Stimulated activated CD4-positive, alpha-beta T cell treated with anti-CD3 and anti-CD28 coated beads, Interleukin-4, amount 100 ng/mL, for 4 hours (primary cell): ENCODE data around the gene CLK2.
"Not testable (repeated sequence)": the region's sequence is repeated elsewhere in the genome, so short reads cannot be mapped to it uniquely, and the experiment has no call there.

Experiments used
- DNase-seq, 2 experiments: peaks; one replicate each; pipeline ENCODE4 v3.0.0-alpha.2; 2020

CLK2 gene

DNA sequence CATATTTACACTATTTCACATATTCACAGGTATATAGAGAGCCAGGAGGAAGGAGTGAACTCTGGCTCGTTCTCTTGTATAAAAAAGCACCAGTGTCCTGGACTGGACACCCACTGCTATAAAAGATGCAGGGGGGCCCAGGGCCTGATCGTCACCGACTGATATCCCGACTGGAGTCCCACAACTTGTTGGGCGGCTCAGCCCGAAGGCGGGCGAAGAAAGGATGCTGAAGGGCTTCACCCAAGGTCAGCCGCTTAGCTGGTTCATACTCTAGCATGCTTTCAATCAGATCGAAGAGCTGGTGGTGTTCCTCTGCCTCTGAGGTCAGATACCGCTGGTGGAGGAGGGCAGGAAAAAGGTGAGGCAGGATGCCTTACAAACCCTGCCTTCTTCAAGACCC, 10.2 kb downstream of the CLK2 start:
- no peak for DNase-seq

- peak; percentile 81 to 84 for DNase-seq
Observed at GRCh38 chr1:155261852-155262673, 11.2 kb downstream of the CLK2 start, which contains the start of gene SCAMP3. Gene SCAMP3 (minus strand): TSS chr1:155262360. CDS start chr1:155262151, 209 bp downstream.

DNA sequence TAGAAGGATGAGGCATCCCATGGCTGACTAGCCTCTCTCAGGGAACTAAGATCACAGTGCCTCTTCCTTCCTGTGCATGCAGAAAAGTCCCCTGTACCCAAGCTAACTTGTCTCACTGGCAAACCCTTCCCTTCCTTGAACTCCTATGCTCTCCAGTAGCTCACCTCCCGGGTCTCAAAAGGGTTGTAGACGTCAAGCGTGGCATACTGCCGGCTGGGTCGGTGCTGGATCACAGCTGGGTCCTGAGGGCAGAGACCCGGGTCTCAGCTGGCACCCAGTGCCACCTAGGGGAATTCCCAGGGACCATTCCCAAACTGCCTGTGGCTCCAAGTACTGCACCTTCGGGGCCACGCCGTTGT, 11.8 kb downstream of the CLK2 start:
- DNase-seq: peak in 1 of 2 experiments; percentile 9

GRCh38 chr1:155260276-155260675, 13.0 kb downstream of the CLK2 start:
- no peak for DNase-seq

- DNase-seq: no peak
Observed at GRCh38 chr1:155256058-155256852, 17.0 kb downstream of the CLK2 start.

- peak; percentile 71 to 79 for DNase-seq
Observed at GRCh38 chr1:155255243-155256007, 17.9 kb downstream of the CLK2 start, which contains the start of gene ENTREP3. Gene ENTREP3 (minus strand): TSS chr1:155255483. CDS start chr1:155254877, 606 bp downstream.

DNA sequence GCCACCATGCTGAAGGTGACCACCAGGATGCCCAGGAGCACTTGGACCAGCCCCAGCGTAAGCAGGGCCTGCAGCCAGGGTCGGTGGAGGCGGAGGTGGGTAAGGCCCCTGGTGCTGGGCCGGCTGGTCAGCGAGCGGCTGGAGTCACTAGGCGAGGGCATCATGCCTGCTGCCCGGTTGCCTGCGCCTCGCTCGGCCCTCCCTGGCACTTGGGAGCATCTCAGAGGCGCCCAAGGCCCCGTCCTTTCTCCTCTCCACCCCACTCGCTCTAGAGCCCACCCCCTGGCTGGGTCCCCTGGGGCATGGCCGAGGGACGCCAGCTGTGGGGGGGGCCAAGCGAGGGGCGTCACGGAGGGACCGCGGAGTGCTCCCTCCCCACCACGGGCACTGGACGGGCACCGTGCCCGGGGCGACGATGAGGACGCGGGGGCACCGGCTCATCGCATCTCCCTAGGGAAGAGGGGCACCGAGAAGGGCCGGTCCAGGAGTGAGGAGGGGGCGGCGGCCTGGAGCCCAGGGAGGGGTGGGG, 18.5 kb downstream of the CLK2 start:
- DNase-seq: no peak

GRCh38 chr1:155254228-155254713, 19.0 kb downstream of the CLK2 start:
- no peak for DNase-seq

DNA sequence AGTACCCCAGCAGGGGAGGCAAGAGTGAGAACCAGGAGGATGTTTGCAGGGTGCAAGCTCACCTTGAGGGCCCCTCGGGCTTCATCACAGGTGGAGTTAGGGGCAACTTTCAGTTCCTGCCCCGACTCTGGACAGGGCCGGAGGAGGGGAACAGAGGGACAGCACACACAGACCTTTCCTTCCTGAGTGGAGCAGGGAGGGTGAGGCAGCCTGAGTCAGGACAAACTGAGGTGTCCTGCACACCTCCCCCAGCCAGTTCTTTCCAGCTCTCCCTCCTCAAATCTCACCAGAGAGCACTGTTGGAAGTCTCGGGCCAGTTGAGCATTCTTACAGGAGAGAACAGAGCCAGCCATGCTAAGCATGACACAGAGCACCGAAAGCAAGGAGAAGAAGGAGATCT, 19.5 kb downstream of the CLK2 start:
- no peak for DNase-seq

GRCh38 chr1:155253208-155253607, 20.1 kb downstream of the CLK2 start:
- no peak for DNase-seq

GRCh38 chr1:155251566-155251965, 21.7 kb downstream of the CLK2 start:
- no peak for DNase-seq

- peak; percentile 90 to 97 for DNase-seq
Observed at GRCh38 chr1:155250633-155251449, 22.5 kb downstream of the CLK2 start.

DNA sequence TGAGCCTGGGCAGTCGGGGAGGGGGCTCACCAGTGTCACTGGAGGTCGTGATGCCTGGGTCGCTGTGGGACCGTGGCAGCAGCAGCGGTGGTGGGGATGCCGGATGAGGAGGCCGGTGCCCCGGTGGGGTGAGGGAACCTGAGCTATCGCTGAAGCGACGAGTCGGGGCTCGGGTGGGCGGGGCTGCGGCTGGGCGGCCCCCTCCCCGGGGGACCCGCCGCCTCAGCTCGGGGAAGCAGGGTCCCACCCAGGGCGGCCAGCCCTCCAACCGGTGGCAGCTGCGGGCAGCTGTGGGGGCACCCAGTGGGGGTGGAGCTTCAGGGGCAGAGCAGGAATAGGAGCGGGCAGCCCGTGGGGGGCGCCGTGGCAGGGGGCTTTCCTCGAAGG, 23.1 kb downstream of the CLK2 start:
- no peak for DNase-seq

DNA sequence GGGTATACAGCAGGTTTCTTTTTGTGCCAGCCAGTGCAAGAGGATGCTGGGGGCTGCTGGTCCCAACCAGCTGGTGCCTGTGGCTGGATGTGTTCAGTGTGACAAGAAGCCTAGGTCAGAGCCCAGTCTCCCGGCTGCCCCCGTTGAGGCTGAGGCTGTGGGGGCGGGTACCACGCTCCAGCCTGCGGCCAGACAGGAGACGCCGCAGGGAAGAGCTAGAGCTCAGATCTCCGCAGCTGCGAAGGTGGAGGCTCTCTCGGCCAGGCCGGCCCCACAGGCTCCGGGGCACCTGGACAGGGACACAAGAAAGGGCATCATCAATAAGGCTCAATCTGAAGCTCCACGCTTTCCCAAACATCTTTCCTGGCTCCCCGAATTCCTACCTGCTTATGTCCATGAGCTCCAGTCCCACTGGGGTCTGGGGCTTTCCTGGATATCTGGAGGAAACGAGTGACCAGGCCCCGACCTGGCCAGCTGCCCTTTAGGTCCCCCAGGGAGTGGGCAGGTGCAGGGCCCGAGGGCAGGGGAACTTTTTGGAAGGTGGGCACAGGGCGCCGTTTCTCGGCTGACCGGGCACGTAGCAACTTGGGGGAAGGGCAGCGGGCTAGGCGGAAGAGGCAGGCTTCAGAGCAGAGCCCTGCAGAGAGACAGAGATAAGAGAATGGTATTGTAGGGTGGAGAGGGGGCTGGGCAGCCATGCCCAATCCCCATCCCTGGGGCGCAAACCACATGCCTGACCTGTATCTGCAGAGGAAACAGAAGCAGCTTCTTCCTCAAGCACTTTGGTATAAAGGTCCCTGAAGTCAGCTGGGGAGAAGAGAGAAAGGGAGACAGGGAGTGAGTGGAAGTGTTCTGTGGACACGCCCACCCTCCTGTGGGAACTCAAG, 25.4 kb downstream of the CLK2 start:
- no peak for DNase-seq

DNA sequence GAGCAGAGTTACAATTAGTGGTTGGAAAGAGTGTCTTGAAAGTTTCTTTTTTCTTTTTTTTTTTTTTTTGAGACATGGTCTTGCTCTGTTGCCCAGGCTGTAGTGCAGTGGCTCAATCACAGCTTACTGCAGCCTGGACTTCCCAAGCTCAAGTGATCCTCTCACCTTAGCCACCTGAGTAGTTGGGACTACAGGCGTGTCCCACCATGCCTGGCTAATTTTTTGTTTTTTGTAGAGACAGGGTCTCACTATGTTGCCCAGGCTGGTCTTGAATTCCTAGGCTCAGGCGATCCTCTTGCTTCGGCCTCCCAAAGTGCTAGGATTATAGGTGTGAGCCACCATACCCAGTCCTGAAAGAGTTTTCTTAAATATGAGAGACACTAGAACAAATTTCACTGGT, 26.5 kb downstream of the CLK2 start:
- not testable (repeated sequence) for DNase-seq

- DNase-seq: no peak
Observed at GRCh38 chr1:155245163-155245524, 28.2 kb downstream of the CLK2 start.

DNA sequence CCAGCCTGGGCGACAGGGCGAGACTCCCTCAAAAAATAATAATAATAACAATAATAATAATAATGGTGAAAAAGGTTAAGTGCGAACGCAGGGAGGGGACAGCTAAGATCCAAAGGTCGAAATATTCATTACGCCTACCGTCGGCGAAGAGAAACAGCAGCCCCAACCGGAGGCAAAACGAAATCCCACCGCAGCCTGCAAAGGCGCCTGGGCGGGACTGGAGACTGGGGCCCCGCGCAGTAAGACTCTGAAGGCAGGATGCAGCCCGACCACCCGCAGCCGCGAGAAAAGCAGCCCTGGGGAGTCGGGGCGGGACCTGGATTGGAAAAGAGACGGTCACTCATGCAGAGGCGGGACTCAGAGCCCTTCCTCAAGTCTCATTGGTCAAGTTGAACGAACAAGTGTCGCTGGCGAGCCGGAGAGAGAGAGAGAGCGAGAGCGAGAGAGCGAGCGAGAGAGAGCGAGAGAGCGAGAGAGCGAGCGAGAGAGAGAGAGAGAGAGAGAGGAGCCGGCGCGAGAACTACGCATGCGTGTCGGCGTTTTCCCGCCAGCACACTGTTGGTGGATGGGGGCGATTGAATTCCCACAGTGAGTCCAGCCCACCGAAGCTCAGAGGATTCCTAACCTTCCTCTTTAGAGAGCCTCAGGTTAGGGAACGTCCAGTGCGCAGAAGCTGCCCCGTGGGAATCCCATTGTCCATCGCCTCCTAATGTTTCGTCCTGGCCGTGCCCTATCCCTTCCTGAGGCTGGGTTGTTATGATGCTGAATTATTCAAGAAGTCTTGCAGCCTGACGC, 28.7 kb downstream of the CLK2 start:
- peak; percentile 81 to 90 for DNase-seq

- no peak for DNase-seq
Observed at GRCh38 chr1:155242805-155243358, 30.4 kb downstream of the CLK2 start.

GRCh38 chr1:155241841-155242264, 31.5 kb downstream of the CLK2 start:
- no peak for DNase-seq
